ENCODE data around the gene MT1A. TPM values are rescaled to one million over a fixed set of nuclear protein-coding genes. Genes with fewer than 3 reads are reported as not detected.
A peak's percentile ranks its signal among the peaks of the same experiment; 100 is the strongest.

Gene MT1A
- total and polyA plus RNA-seq, 10 of the 15 experiments (the other 5 are each of a cell fraction or from before 2014, with no cell fraction given), result not detected

DNA sequence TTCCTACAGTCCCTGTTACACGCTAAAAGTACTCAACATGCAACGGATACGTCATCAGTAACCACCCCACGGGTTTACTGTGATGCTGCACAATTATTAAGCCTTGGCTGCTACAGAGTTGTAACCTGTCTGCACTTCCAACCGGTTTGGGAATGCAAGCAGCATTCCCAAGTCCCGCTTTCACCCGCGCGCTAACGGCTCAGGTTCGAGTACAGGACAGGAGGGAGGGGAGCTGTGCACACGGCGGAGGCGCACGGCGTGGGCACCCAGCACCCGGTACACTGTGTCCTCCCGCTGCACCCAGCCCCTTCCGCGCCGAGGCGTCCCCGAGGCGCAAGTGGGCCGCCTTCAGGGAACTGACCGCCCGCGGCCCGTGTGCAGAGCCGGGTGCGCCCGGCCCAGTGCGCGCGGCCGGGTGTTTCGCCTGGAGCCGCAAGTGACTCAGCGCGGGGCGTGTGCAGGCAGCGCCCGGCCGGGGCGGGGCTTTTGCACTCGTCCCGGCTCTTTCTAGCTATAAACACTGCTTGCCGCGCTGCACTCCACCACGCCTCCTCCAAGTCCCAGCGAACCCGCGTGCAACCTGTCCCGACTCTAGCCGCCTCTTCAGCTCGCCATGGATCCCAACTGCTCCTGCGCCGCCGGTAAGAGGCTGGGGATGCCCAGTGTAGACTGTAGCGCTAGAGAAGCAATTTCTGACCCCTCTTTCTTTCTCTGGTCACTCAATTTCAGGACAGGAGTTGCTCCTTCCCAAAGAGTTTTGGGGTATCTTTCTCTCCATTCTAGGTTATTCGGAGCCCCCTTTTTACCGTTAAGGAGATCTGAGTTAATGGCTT is 30.2 kb upstream of the MT1A start, which contains the start of gene MT2A (continued):
- TF ChIP-seq, protein P1, sequence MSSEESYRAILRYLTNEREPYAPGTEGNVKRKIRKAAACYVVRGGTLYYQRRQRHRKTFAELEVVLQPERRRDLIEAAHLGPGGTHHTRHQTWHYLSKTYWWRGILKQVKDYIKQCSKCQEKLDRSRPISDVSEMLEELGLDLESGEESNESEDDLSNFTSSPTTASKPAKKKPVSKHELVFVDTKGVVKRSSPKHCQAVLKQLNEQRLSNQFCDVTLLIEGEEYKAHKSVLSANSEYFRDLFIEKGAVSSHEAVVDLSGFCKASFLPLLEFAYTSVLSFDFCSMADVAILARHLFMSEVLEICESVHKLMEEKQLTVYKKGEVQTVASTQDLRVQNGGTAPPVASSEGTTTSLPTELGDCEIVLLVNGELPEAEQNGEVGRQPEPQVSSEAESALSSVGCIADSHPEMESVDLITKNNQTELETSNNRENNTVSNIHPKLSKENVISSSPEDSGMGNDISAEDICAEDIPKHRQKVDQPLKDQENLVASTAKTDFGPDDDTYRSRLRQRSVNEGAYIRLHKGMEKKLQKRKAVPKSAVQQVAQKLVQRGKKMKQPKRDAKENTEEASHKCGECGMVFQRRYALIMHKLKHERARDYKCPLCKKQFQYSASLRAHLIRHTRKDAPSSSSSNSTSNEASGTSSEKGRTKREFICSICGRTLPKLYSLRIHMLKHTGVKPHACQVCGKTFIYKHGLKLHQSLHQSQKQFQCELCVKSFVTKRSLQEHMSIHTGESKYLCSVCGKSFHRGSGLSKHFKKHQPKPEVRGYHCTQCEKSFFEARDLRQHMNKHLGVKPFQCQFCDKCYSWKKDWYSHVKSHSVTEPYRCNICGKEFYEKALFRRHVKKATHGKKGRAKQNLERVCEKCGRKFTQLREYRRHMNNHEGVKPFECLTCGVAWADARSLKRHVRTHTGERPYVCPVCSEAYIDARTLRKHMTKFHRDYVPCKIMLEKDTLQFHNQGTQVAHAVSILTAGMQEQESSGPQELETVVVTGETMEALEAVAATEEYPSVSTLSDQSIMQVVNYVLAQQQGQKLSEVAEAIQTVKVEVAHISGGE (CRISPR knock-in tag; IDR thresholded peaks at IDR 0.05), result no peak
- TF ChIP-seq PAX8 (IDR thresholded peaks at IDR 0.05) (no peak), BCL11A (IDR thresholded peaks at IDR 0.05; ENCODE audit: low read depth, low read length) (no peak), TAF1 (IDR thresholded peaks at IDR 0.05; ENCODE audit: borderline replicate concordance, low read depth, low read length) (no peak; the same call in 1 of the 2 replicates), RFX5 (IDR thresholded peaks at IDR 0.05; ENCODE audit: low read depth, low read length) (no peak), BCLAF1 (IDR thresholded peaks at IDR 0.05) (no peak), IKZF2 (IDR thresholded peaks at IDR 0.05) (peak; percentile 33 to 34; a peak in 2 of 4 replicates), MYB (IDR thresholded peaks at IDR 0.05; ENCODE audit: borderline replicate concordance, low read depth, low read length) (no peak), TCF3 (IDR thresholded peaks at IDR 0.05; ENCODE audit: borderline replicate concordance, insufficient read depth, low read depth, low read length) (0 out of 2 replicates have a peak, but pooled peaks have one; percentile 18), HDAC2 (IDR thresholded peaks at IDR 0.05) (no peak), EZH2 (IDR thresholded peaks at IDR 0.05; ENCODE audit: borderline replicate concordance, control insufficient read depth, low read depth, low read length) (no peak), SIN3A (IDR thresholded peaks at IDR 0.05; ENCODE audit: low read depth, low read length) (peak; percentile 56), CEBPZ (IDR thresholded peaks at IDR 0.05; ENCODE audit: low read depth, low read length) (no peak), NR2C1 (IDR thresholded peaks at IDR 0.05) (no peak), RB1 (IDR thresholded peaks at IDR 0.05; ENCODE audit: borderline replicate concordance) (peak; percentile 60), NRF1 (conservative IDR thresholded peaks at IDR 0.05; ENCODE audit: low read depth, low read length) (no peak)
- TF ChIP-seq, protein P2, sequence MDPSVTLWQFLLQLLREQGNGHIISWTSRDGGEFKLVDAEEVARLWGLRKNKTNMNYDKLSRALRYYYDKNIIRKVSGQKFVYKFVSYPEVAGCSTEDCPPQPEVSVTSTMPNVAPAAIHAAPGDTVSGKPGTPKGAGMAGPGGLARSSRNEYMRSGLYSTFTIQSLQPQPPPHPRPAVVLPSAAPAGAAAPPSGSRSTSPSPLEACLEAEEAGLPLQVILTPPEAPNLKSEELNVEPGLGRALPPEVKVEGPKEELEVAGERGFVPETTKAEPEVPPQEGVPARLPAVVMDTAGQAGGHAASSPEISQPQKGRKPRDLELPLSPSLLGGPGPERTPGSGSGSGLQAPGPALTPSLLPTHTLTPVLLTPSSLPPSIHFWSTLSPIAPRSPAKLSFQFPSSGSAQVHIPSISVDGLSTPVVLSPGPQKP (IDR thresholded peaks at IDR 0.05; ENCODE audit: low read depth, low read length), result no peak

Data from GM12878 (cell line).